Measurements from ENCODE around the gene CDKL5.

CDKL5 gene

DNA sequence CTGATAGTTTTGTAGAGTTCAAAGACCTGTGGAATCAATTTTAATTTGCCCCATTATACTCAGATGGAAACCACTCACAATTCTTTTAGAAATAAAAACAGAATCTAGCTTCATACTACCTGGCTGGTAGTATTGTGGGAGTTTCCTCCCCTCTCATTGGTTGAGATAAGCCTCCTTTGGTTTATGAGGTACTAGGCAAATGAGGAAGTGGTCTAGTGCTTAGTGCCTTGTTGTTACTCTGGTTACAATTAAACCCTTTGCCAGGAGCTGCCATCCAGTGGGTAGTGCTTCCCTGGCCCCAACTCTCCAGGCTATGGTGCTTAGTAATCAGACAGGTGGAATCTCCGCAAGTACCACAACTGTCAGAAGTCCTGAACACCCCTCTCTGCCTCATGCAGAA, 118.3 kb downstream of the CDKL5 start:
- DNase-seq (ENCODE audit: extremely low spot score) = no peak
- POLR2A ChIA-PET = no interaction called here
- TF ChIP-seq ZNF384 (IDR thresholded peaks at IDR 0.05) = no peak
- CTCF ChIA-PET = no interaction called here

DNA sequence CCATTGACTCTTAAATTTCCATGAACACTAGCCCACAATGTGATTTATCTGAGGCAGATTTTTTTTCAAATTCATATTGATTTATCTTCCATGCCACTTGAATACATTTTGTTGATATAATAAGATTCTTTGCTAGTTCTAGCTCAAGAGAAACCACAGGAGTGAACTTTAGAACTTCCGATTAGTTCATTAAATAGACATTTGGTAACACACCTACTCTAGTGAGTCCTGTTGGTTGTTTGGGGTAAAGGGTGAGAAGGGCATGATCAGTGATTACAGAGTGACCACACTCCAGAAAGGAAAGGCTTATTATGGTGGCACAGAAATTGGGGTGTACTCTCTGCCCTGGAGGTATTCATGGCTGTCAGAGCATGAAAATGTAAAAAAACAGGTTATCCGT, 120.4 kb downstream of the CDKL5 start:
- no peak for DNase-seq (ENCODE audit: extremely low spot score)
- ChIA-PET CTCF (no interaction called here), POLR2A (no interaction called here)
- no peak for TF ChIP-seq ARNT (IDR thresholded peaks at IDR 0.05)
- no peak for TF ChIP-seq L3MBTL2 (conservative IDR thresholded peaks at IDR 0.05)
- TF ChIP-seq ZNF384 (IDR thresholded peaks at IDR 0.05) = no peak
- no peak for TF ChIP-seq CTBP1 (IDR thresholded peaks at IDR 0.05; ENCODE audit: borderline replicate concordance)
- TF ChIP-seq FOXA1 (IDR thresholded peaks at IDR 0.05) = no peak
- no peak for TF ChIP-seq ELF4 (IDR thresholded peaks at IDR 0.05)
- TF ChIP-seq BHLHE40 (IDR thresholded peaks at IDR 0.05; ENCODE audit: borderline replicate concordance) = no peak
- no peak for TF ChIP-seq HDGF (IDR thresholded peaks at IDR 0.05; ENCODE audit: borderline replicate concordance)
- no peak for TF ChIP-seq SP1 (IDR thresholded peaks at IDR 0.05)
- no peak for TF ChIP-seq FOXK2 (IDR thresholded peaks at IDR 0.05)
- TF ChIP-seq NFRKB (IDR thresholded peaks at IDR 0.05) = no peak
- TF ChIP-seq, protein P1, sequence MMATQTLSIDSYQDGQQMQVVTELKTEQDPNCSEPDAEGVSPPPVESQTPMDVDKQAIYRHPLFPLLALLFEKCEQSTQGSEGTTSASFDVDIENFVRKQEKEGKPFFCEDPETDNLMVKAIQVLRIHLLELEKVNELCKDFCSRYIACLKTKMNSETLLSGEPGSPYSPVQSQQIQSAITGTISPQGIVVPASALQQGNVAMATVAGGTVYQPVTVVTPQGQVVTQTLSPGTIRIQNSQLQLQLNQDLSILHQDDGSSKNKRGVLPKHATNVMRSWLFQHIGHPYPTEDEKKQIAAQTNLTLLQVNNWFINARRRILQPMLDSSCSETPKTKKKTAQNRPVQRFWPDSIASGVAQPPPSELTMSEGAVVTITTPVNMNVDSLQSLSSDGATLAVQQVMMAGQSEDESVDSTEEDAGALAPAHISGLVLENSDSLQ (IDR thresholded peaks at IDR 0.05) = no peak
- no peak for TF ChIP-seq FOXM1 (IDR thresholded peaks at IDR 0.05; ENCODE audit: borderline replicate concordance)
- TF ChIP-seq SUZ12 (IDR thresholded peaks at IDR 0.05) = no peak
- TF ChIP-seq LEF1 (IDR thresholded peaks at IDR 0.05; ENCODE audit: borderline replicate concordance) = no peak
- no peak for TF ChIP-seq TARDBP (IDR thresholded peaks at IDR 0.05)

DNA sequence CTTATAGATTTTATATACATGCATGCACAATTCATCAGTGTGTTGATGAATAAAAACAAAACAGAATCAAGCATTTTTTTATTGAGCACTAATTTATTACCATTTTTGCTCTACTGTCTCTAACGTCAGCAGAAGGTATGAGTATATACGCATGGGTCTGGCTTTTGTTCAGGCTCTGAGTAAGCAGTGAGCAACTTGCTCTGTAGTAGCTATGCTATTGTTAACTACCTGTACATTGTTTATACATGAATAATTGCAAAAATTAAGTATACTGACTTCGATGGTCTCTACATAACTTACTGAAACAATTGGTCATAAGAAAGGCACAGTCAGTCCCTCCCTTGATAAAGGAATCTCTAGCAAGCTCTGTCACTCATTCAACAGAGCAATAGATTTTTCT, 123.6 kb downstream of the CDKL5 start:
- DNase-seq (ENCODE audit: extremely low spot score) = no peak
- ChIA-PET CTCF (no interaction called here), POLR2A (no interaction called here)
- no peak for TF ChIP-seq TARDBP (IDR thresholded peaks at IDR 0.05)
- TF ChIP-seq SP1 (IDR thresholded peaks at IDR 0.05) = no peak
- TF ChIP-seq, protein P1 (IDR thresholded peaks at IDR 0.05) = no peak
- no peak for TF ChIP-seq BHLHE40 (IDR thresholded peaks at IDR 0.05; ENCODE audit: borderline replicate concordance)
- no peak for TF ChIP-seq LEF1 (IDR thresholded peaks at IDR 0.05; ENCODE audit: borderline replicate concordance)
- TF ChIP-seq FOXM1 (IDR thresholded peaks at IDR 0.05; ENCODE audit: borderline replicate concordance) = no peak
- no peak for TF ChIP-seq L3MBTL2 (conservative IDR thresholded peaks at IDR 0.05)
- TF ChIP-seq CTBP1 (IDR thresholded peaks at IDR 0.05; ENCODE audit: borderline replicate concordance) = no peak
- TF ChIP-seq HDGF (IDR thresholded peaks at IDR 0.05; ENCODE audit: borderline replicate concordance) = no peak
- no peak for TF ChIP-seq NFRKB (IDR thresholded peaks at IDR 0.05)
- no peak for TF ChIP-seq FOXK2 (IDR thresholded peaks at IDR 0.05)
- no peak for TF ChIP-seq ELF4 (IDR thresholded peaks at IDR 0.05)
- TF ChIP-seq ARNT (IDR thresholded peaks at IDR 0.05) = no peak
- no peak for TF ChIP-seq ZNF384 (IDR thresholded peaks at IDR 0.05)
- no peak for TF ChIP-seq SUZ12 (IDR thresholded peaks at IDR 0.05)
- TF ChIP-seq FOXA1 (IDR thresholded peaks at IDR 0.05) = no peak

DNA sequence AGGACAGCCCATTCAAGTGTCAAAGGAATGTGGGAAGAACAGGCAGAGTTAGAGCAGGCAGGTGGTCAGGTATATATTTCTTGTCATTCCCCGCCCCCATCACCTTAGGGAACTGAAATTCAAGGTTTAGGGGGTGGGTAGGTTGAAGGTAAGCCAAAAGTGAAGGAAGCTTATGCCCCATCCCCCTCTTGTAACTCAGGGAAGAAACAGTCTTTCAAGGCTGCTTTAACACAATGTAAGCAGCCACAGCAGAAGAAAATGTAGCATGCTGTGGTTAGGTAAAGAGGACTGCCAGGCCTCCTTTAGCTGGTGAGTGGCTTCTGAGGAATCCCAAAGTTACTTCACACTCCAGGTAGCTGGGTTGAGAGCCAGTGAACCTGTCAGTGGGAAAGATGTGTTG, 124.2 kb downstream of the CDKL5 start:
- TF ChIP-seq NFRKB (IDR thresholded peaks at IDR 0.05) (no peak), ELF4 (IDR thresholded peaks at IDR 0.05) (no peak), L3MBTL2 (conservative IDR thresholded peaks at IDR 0.05) (no peak), FOXA1 (IDR thresholded peaks at IDR 0.05) (no peak), CTBP1 (IDR thresholded peaks at IDR 0.05; ENCODE audit: borderline replicate concordance) (no peak), HDGF (IDR thresholded peaks at IDR 0.05; ENCODE audit: borderline replicate concordance) (no peak), SUZ12 (IDR thresholded peaks at IDR 0.05) (no peak), ZNF384 (IDR thresholded peaks at IDR 0.05) (no peak), SP1 (IDR thresholded peaks at IDR 0.05) (no peak), LEF1 (IDR thresholded peaks at IDR 0.05; ENCODE audit: borderline replicate concordance) (no peak), TARDBP (IDR thresholded peaks at IDR 0.05) (no peak), BHLHE40 (IDR thresholded peaks at IDR 0.05; ENCODE audit: borderline replicate concordance) (no peak), ARNT (IDR thresholded peaks at IDR 0.05) (no peak), FOXK2 (IDR thresholded peaks at IDR 0.05) (no peak)
- POLR2A ChIA-PET = no interaction called here
- CTCF ChIA-PET = no interaction called here
- no peak for DNase-seq (ENCODE audit: extremely low spot score)

DNA sequence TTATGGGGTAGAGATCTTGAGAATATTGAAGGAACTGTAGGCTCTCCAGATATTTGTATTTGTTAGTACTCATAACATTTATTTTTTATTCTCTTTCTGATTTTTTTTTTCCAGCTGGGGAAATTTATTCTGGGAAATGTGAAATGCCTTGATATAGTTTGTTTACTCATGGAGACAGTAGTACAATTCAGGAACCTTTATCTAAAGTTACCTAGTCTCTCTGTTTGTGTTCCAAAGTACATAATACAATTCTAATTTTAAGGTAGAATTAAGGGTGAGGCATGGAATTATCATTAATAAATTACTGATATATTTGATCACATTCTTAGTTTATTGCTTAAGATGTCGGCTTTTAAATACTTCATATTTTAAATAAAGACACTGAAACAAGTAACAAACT, 132.5 kb downstream of the CDKL5 start:
- POLR2A ChIA-PET = no interaction called here
- no peak for TF ChIP-seq ARNT (IDR thresholded peaks at IDR 0.05)
- TF ChIP-seq NFRKB (IDR thresholded peaks at IDR 0.05) = no peak
- TF ChIP-seq FOXA1 (IDR thresholded peaks at IDR 0.05) = no peak
- TF ChIP-seq CTBP1 (IDR thresholded peaks at IDR 0.05; ENCODE audit: borderline replicate concordance) = no peak
- TF ChIP-seq SUZ12 (IDR thresholded peaks at IDR 0.05) = no peak
- no peak for TF ChIP-seq TARDBP (IDR thresholded peaks at IDR 0.05)
- TF ChIP-seq LEF1 (IDR thresholded peaks at IDR 0.05; ENCODE audit: borderline replicate concordance) = no peak
- TF ChIP-seq HDGF (IDR thresholded peaks at IDR 0.05; ENCODE audit: borderline replicate concordance) = no peak
- no peak for TF ChIP-seq SP1 (IDR thresholded peaks at IDR 0.05)
- no peak for DNase-seq (ENCODE audit: extremely low spot score)
- CTCF ChIA-PET = no interaction called here

DNA sequence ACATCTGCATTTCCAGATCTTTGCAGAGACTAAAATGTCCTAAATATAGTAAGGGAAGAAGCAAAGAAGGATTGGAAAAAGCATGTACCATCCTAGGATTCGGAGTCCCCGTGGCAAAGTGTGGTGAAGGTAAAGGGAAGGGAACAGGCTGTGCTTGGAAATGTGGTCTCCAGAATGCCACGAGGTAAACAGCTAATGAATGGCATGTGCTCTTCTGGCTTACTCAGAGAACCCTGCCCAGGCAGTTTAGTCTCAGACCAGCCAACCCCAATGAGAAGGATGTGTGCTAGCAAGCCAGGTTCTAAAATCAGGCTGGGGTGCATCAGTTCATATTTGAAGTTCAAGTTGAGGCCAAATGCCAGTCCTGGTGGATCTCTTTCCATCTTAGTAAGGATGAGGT, 133.4 kb downstream of the CDKL5 start:
- TF ChIP-seq FOXK2 (IDR thresholded peaks at IDR 0.05) (no peak), FOXA1 (IDR thresholded peaks at IDR 0.05) (no peak), NFRKB (IDR thresholded peaks at IDR 0.05) (no peak), FOXM1 (IDR thresholded peaks at IDR 0.05; ENCODE audit: borderline replicate concordance) (no peak), SP1 (IDR thresholded peaks at IDR 0.05) (no peak), LEF1 (IDR thresholded peaks at IDR 0.05; ENCODE audit: borderline replicate concordance) (no peak), BHLHE40 (IDR thresholded peaks at IDR 0.05; ENCODE audit: borderline replicate concordance) (no peak), ELF4 (IDR thresholded peaks at IDR 0.05) (no peak), L3MBTL2 (conservative IDR thresholded peaks at IDR 0.05) (no peak), ZNF384 (IDR thresholded peaks at IDR 0.05) (no peak)
- TF ChIP-seq, protein P1 (IDR thresholded peaks at IDR 0.05) = no peak
- CTCF ChIA-PET = no interaction called here
- POLR2A ChIA-PET = no interaction called here
- DNase-seq (ENCODE audit: extremely low spot score) = no peak
